ENCODE results near the gene CRELD2.

CRELD2 gene

GRCh38 chr22:49887702-49888101 is 30.7 kb upstream of the CRELD2 start:
- no peak for FAIRE-seq

DNA sequence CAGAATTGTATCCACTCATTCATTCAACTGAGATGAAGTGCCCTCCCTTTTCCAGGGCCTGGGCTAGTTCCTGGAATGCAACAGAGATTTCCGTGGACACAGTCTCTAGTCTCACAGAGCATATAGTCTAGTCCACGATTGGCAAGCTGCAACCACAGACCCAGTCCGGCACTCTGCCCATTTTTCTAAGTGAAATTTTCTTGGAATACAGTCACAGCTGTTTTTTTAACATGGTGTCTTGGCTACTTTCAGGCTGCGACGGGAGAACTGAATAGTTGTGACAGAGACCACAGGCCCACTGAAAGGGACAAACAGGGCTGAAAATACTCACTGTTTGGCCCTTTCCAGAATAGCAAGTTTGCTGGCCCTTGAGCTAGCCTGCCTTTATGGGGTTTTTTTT is 29.4 kb upstream of the CRELD2 start:
- FAIRE-seq = no peak

- no peak for FAIRE-seq
Observed at GRCh38 chr22:49892226-49892899, 26.1 kb upstream of the CRELD2 start.

GRCh38 chr22:49893025-49893424 is 25.4 kb upstream of the CRELD2 start:
- no peak for FAIRE-seq

GRCh38 chr22:49894322-49895054 is 23.9 kb upstream of the CRELD2 start:
- no peak for FAIRE-seq

- no peak for FAIRE-seq
Observed at GRCh38 chr22:49896201-49896600, 22.2 kb upstream of the CRELD2 start.

GRCh38 chr22:49897015-49897684 is 21.3 kb upstream of the CRELD2 start:
- FAIRE-seq = no peak

DNA sequence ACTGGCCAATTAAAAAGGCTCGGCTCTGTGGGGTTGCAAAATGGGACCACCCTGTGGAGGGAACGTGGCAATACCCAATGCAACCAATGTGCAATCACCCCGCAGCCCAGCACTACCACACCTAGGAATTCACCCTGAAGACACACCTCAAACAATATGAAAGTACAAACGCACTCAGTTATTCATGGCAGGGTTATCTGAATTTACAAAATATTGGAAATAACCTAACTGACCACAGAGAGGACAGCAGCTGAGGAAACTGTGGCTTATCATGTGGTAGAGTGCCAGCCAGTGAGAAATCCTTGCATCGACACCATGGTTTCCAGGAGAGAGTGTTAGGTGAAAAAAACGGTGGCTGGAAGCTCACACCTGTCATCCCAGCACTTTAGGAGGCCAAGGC is 18.9 kb upstream of the CRELD2 start:
- FAIRE-seq = no peak

DNA sequence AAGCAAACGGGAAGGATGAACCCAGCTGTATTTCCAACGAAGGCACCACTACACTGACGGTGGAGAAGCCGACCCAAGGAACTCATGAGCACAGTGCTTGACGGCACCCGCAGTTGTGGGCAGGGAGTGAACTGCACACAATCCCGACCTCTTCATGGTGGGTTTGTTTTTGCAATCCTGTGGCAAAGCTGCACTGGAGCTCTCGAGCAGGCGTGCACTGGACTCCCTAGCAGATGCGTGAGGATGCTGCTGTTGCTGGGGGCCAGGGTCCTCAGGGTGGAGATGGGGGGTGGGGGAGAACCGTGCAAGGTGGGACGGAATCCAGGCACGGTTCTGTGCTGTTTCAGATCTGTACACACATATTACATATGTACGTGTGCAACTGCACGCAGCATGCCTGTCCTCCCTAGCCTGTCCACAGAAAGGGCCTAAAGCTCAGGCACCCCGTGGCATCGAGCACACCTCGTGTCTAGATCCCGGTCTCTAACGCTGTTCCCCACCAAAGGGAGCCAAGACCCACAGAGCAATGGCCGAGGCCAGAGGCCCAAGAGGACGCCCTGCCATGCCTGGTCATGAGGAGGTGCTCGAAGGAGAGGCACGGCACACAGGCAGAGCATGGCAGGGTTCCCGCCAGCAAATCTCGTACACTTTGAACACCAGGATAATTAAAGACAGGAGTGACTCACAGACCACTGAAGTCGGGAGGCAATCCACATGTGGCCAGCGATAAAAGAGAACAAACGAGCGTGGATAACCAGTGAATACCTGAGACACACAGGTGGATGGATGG is 17.8 kb upstream of the CRELD2 start:
- FAIRE-seq = no peak

DNA sequence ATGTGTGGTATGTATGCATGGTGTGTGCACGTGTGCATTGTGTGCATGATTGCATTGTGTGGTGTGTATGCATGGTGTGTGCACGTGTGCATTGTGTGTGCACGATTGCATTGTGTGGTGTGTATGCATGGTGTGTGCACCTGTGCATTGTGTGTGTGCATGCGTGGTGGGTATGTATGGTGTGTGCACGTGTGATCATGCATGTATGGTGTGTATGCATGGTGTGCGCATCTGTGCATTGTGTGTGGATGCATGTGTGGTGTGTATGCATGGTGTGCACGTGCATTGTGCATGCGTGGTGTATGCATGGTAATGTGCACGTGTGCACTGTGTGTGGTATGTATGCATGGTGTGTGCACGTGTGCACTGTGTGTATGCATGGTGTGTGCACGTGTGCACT is 17.0 kb upstream of the CRELD2 start:
- FAIRE-seq = no peak

GRCh38 chr22:49903322-49904039 is 15.0 kb upstream of the CRELD2 start:
- FAIRE-seq = no peak

- no peak for FAIRE-seq
Observed at GRCh38 chr22:49904040-49904369, 14.4 kb upstream of the CRELD2 start.

DNA sequence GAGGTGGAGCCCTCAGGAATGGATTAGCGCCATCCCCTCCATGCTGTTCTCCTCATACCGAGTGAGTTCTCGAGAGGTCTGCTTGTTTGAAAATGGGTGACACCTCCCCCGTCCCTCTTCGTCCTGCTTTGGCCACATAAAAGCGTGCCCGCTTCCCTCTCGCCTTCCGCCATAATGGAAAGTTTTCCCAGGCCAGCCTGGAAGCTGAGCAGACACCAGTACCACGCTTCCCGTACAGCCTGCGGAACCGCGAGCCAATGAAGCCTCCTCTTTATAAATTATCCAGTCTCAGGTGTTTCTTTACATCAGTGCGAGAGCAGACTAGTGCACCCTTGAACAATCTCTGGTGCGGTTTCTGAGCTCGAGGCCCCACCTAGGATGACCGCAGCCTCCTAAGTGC is 13.0 kb upstream of the CRELD2 start:
- FAIRE-seq = no peak

GRCh38 chr22:49906071-49906798 is 12.2 kb upstream of the CRELD2 start:
- FAIRE-seq = no peak

- FAIRE-seq = no peak
Observed at GRCh38 chr22:49906799-49907290, 11.6 kb upstream of the CRELD2 start.

DNA sequence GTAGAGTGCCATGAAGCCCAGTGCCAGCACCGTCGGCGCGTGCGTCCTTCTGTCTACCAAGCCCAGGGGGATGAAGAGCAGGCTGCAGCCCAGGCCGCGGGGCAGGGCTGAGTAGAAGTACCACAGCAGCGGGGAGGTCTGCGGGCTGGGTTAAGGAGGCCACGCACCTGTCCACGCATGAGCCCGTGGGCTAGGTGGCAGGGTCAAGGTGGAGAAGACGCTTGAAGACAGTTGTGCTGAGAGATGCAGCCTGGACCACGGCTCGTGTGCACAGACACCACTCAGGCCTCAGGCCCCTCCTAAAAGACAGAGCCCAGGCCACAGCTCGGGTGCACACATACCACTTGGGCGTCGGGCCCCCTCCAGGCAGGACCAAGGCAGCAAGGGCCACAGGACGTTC is 10.6 kb upstream of the CRELD2 start:
- FAIRE-seq = no peak

DNA sequence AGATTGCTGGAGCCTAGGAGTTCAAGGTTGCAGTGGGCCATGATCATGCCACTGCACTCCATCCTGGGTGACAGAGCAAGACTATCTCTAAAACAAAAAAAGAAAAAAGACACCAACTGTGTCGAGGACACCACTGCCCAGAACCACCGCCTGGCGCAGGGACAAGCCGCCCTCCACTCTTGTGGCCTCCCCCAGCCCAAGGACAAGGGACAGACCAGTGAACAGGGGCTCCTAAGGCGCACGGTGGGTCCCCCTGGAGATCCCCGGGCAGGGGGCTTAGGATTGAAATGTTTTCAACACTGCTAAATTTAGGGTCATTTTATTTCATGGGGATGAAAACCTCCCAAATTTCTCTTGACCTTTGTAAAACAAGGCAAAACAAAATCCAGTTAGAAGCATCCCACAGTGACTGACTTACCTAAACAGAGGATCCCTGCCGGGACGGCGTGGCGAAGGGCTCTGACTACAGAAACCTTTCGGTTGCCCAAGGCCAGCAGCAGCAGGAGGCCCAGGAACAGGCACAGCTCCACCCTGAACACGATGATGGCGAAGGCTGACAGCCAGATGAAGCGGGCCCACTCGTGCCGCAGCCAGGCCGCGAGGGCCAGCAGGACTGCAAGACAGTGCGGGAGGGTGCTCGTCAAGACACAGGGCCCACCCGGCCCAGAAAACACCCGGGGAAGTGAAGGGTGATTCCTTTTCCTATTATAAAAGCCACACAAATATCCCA is 8.8 kb upstream of the CRELD2 start:
- FAIRE-seq = no peak

GRCh38 chr22:49910229-49911155 is 7.9 kb upstream of the CRELD2 start:
- no peak for FAIRE-seq

- FAIRE-seq = no peak
Observed at GRCh38 chr22:49911881-49912625, 6.4 kb upstream of the CRELD2 start.

Measured in islet of Langerhans (tissue), 1 donor.